Activated B cell treated with CpG ODN at 0.5 μM for 24 hours (primary cell): Measurements from ENCODE around the gene EPHA1. TPM values are rescaled to one million over a fixed set of nuclear protein-coding genes. Genes with fewer than 3 reads are reported as not detected.
"Not testable (repeated sequence)": the region's sequence is repeated elsewhere in the genome, so short reads cannot be mapped to it uniquely, and the experiment has no call there.

Experiments
- ATAC-seq: fragments of 200-7000 bp; cut with Tn5 transposase; one replicate; pipeline ENCODE4 v1.10.0; 2021; ENCODE audit warnings: low read depth, mild to moderate bottlenecking, moderate library complexity
- CTCF ChIA-PET: fragments of 350-600 bp; sonication (Branson Sonifier 250); formaldehyde crosslinking; loops from one replicate; lab custom pipeline; 2021; ENCODE audit warnings: antibody characterized with exemption; lab: Charles Lee
- POLR2A ChIA-PET: fragments of 350-600 bp; sonication (Branson Sonifier 250); formaldehyde crosslinking; loops from one replicate; lab custom pipeline; 2021; ENCODE audit warnings: antibody characterized with exemption; lab: Charles Lee
- DNase-seq: peaks from one replicate; pipeline ENCODE4 v3.0.0; 2022
- H3K27ac Mint-ChIP-seq: one replicate; pipeline ENCODE4 v1.8.0; 2020; ENCODE audit warnings: mixed read lengths
- H3K27me3 Mint-ChIP-seq: one replicate; pipeline ENCODE4 v1.8.0; 2021; ENCODE audit warnings: mixed read lengths
- H3K36me3 Mint-ChIP-seq: one replicate; pipeline ENCODE4 v1.8.0; 2021; ENCODE audit warnings: low read depth, mixed read lengths
- H3K4me1 Mint-ChIP-seq: one replicate; pipeline ENCODE4 v1.8.0; 2021; ENCODE audit warnings: mixed read lengths
- H3K4me3 Mint-ChIP-seq: one replicate; pipeline ENCODE4 v1.8.0; 2020; ENCODE audit warnings: mild to moderate bottlenecking, mixed read lengths
- H3K9me3 Mint-ChIP-seq: one replicate; pipeline ENCODE4 v1.8.0; 2020; ENCODE audit warnings: mixed read lengths
- CTCF ChIP-seq: fragments of 200-600 bp; IDR thresholded peaks from one replicate; pipeline ENCODE4 v1.8.0; 2022; ENCODE audit warnings: antibody characterized with exemption, mild to moderate bottlenecking
- intact Hi-C: fragments of 100-400 bp; cut with micrococcal nuclease; formaldehyde crosslinking; loops from one replicate; pipeline ENCODE4 v1.15.1; 2024
- total RNA-seq: library from RNA; stranded (reverse); gene quantifications from 2 replicates; pipeline ENCODE4 v1.2.3, GENCODE V29; 2022

Gene EPHA1
- total RNA-seq, 1 donor from 2014 or later = not detected

GRCh38 chr7:143405173-143406001 is 3.3 kb downstream of the EPHA1 start:
- H3K27ac Mint-ChIP-seq = no peak overlapping the region
- no peak for DNase-seq
- H3K36me3 Mint-ChIP-seq = no peaks in the 10 kb centered on the region
- ChIA-PET CTCF (interaction anchor here (0.8 to 3.0 kb wide), 5 partner anchors 10 to 165 kb away, joined by 3 to 11 read pairs (median 4); partner anchors contain the start of gene ZYX), POLR2A (interaction anchor here (0.7 kb wide), 1 partner anchor 20 kb away, joined by 4 read pairs; no protein-coding TSS in a partner anchor)
- intact Hi-C loops = loop anchor here (5.0 kb wide), 1 partner anchor 78 kb away; no protein-coding TSS in a partner anchor
- ATAC-seq = no peak
- peaks cover 25% of the 10 kb centered on the region for H3K4me1 Mint-ChIP-seq
- H3K4me3 Mint-ChIP-seq = no peak overlapping the region
- H3K9me3 Mint-ChIP-seq = no peaks in the 10 kb centered on the region
- peaks cover 10% of the 10 kb centered on the region for H3K27me3 Mint-ChIP-seq
- TF ChIP-seq CTCF = no peak

- POLR2A ChIA-PET, H3K27me3 Mint-ChIP-seq, H3K4me1 Mint-ChIP-seq, H3K36me3 Mint-ChIP-seq, DNase-seq, H3K9me3 Mint-ChIP-seq, intact Hi-C loops, H3K4me3 Mint-ChIP-seq, ATAC-seq, H3K27ac Mint-ChIP-seq: not testable (repeated sequence)
- CTCF ChIA-PET = interaction anchor here (1.2 kb wide), 1 partner anchor 14 kb away, joined by 4 read pairs; no protein-coding TSS in a partner anchor
Observed at GRCh38 chr7:143402233-143402632, 6.4 kb downstream of the EPHA1 start.

GRCh38 chr7:143401265-143401664 is 7.4 kb downstream of the EPHA1 start:
- no peaks in the 10 kb centered on the region for H3K36me3 Mint-ChIP-seq
- no peaks in the 10 kb centered on the region for H3K9me3 Mint-ChIP-seq
- no peaks in the 10 kb centered on the region for H3K4me1 Mint-ChIP-seq
- no peak for TF ChIP-seq CTCF
- DNase-seq = no peak
- ATAC-seq = no peak
- ChIA-PET CTCF (interaction anchor here (1.2 kb wide), 1 partner anchor 15 kb away, joined by 4 read pairs; no protein-coding TSS in a partner anchor), POLR2A (no interaction called here)
- H3K27ac Mint-ChIP-seq = no peak overlapping the region
- intact Hi-C loops = no loop called here
- no peaks in the 10 kb centered on the region for H3K27me3 Mint-ChIP-seq
- H3K4me3 Mint-ChIP-seq = no peak overlapping the region

- Mint-ChIP-seq H3K36me3 (no peaks in the 10 kb centered on the region), H3K27ac (no peak overlapping the region), H3K4me3 (no peak overlapping the region), H3K9me3 (no peaks in the 10 kb centered on the region), H3K27me3 (no peaks in the 10 kb centered on the region), H3K4me1 (no peaks in the 10 kb centered on the region)
- ATAC-seq (no peak), DNase-seq (no peak)
- POLR2A ChIA-PET = no interaction called here
- CTCF ChIA-PET = no interaction called here
- no peak for TF ChIP-seq CTCF
- intact Hi-C loops = no loop called here
Observed at GRCh38 chr7:143399642-143400041, 9.0 kb downstream of the EPHA1 start.

- Mint-ChIP-seq H3K9me3 (no peaks in the 10 kb centered on the region), H3K27ac (no peak overlapping the region), H3K4me1 (no peaks in the 10 kb centered on the region), H3K36me3 (no peaks in the 10 kb centered on the region), H3K27me3 (no peaks in the 10 kb centered on the region), H3K4me3 (no peak overlapping the region)
- POLR2A ChIA-PET = no interaction called here
- ATAC-seq (no peak), DNase-seq (no peak)
- no peak for TF ChIP-seq CTCF
- intact Hi-C loops = no loop called here
- CTCF ChIA-PET = no interaction called here
Observed at GRCh38 chr7:143399151-143399550, 9.5 kb downstream of the EPHA1 start.
